Amniotic stem cell (primary cell): ENCODE data around the gene IRAK1.

ENCODE experiments used
- DNase-seq: peaks from one replicate; lab custom pipeline; 2025; lab: John Stamatoyannopoulos, UW

The IRAK1 gene

GRCh38 chrX:154019633-154020528 lies at the start of gene IRAK1:
Gene IRAK1, minus strand, starts transcription at chrX:154019902. Its CDS starts 90 bp downstream, at chrX:154019812.
- peak; percentile 25 for DNase-seq

- no peak for DNase-seq
Measured at GRCh38 chrX:154068560-154068959, 48.9 kb upstream of the IRAK1 start.

- no peak for DNase-seq
Measured at GRCh38 chrX:154064637-154065435, 45.1 kb upstream of the IRAK1 start.

- no peak for DNase-seq
Measured at GRCh38 chrX:154063234-154063633, 43.5 kb upstream of the IRAK1 start.

GRCh38 chrX:154061801-154062200 lies 42.1 kb upstream of the IRAK1 start:
- DNase-seq = no peak

- DNase-seq = no peak
Measured at GRCh38 chrX:154059729-154060245, 40.1 kb upstream of the IRAK1 start.

- no peak for DNase-seq
Measured at GRCh38 chrX:154059231-154059630, 39.5 kb upstream of the IRAK1 start.

- no peak for DNase-seq
Measured at GRCh38 chrX:154058214-154058997, 38.7 kb upstream of the IRAK1 start.

GRCh38 chrX:154057791-154058190 lies 38.1 kb upstream of the IRAK1 start:
- no peak for DNase-seq

GRCh38 chrX:154056770-154057241 lies 37.1 kb upstream of the IRAK1 start:
- DNase-seq = no peak

- peak; percentile 12 for DNase-seq
Measured at GRCh38 chrX:154051201-154051810, 31.6 kb upstream of the IRAK1 start.

- DNase-seq = no peak
Measured at GRCh38 chrX:154050113-154050495, 30.4 kb upstream of the IRAK1 start.

GRCh38 chrX:154049209-154050112 lies 29.8 kb upstream of the IRAK1 start:
- no peak for DNase-seq

GRCh38 chrX:154048398-154048797 lies 28.7 kb upstream of the IRAK1 start:
- no peak for DNase-seq

GRCh38 chrX:154046940-154047610 lies 27.4 kb upstream of the IRAK1 start:
- no peak for DNase-seq

- DNase-seq = peak; percentile 41
Measured at GRCh38 chrX:154046031-154046781, 26.5 kb upstream of the IRAK1 start.

- no peak for DNase-seq
Measured at GRCh38 chrX:154044091-154044490, 24.4 kb upstream of the IRAK1 start.

GRCh38 chrX:154043003-154043763 lies 23.5 kb upstream of the IRAK1 start:
- DNase-seq = no peak
